DND-41 (cell line): Measurements from ENCODE around the gene ADAM17.

Experiments
- EZH2 ChIP-seq: IDR thresholded peaks from 3 replicates; pipeline ENCODE4 v1.6.1; 2012; ENCODE audit warnings: borderline replicate concordance, low read depth, mild to moderate bottlenecking, moderate library complexity, low read length, inconsistent platforms; ENCODE audit not compliant: severe bottlenecking
- TF ChIP-seq, protein P1 (sequence below): IDR thresholded peaks from 2 replicates; pipeline ENCODE4 v1.5.1; 2012; ENCODE audit warnings: borderline replicate concordance, low read length, moderate library complexity, mild to moderate bottlenecking; ENCODE audit not compliant: poor library complexity, severe bottlenecking; ENCODE audit errors: extremely low read depth

GRCh38 chr2:9461079-9461478 is 94.6 kb downstream of the ADAM17 start:
- no peak for TF ChIP-seq EZH2
- TF ChIP-seq, protein P1, sequence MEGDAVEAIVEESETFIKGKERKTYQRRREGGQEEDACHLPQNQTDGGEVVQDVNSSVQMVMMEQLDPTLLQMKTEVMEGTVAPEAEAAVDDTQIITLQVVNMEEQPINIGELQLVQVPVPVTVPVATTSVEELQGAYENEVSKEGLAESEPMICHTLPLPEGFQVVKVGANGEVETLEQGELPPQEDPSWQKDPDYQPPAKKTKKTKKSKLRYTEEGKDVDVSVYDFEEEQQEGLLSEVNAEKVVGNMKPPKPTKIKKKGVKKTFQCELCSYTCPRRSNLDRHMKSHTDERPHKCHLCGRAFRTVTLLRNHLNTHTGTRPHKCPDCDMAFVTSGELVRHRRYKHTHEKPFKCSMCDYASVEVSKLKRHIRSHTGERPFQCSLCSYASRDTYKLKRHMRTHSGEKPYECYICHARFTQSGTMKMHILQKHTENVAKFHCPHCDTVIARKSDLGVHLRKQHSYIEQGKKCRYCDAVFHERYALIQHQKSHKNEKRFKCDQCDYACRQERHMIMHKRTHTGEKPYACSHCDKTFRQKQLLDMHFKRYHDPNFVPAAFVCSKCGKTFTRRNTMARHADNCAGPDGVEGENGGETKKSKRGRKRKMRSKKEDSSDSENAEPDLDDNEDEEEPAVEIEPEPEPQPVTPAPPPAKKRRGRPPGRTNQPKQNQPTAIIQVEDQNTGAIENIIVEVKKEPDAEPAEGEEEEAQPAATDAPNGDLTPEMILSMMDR = no peak
